DOHH2 (cell line): Measurements from ENCODE around the gene RASD2.

Experiments
- CTCF ChIP-seq: fragments of 200-600 bp; sonication (generic); IDR thresholded peaks from one replicate; pipeline ENCODE4 v1.5.1; 2014; ENCODE audit warnings: antibody characterized with exemption, mild to moderate bottlenecking, low read depth, low read length; ENCODE audit not compliant: poor library complexity, severe bottlenecking
- EZH2phosphoT487 ChIP-seq: fragments of 200-600 bp; sonication (generic); IDR thresholded peaks from 2 replicates; pipeline ENCODE4 v1.6.1; 2017; ENCODE audit warnings: borderline replicate concordance, mild to moderate bottlenecking, antibody characterized with exemption, low read length, moderate library complexity, mixed read lengths

- TF ChIP-seq CTCF (no peak), EZH2phosphoT487 (no peak)
Measured at GRCh38 chr22:35577799-35578659, 37.4 kb downstream of the RASD2 start.
